Fibroblast of mammary gland (primary cell): ENCODE measurements around the gene CDH4.

Source experiments
- DNase-seq: peaks from one replicate; pipeline ENCODE4 v3.0.0-alpha.2; 2010; ENCODE audit warnings: low read depth
- H3K4me3 ChIP-seq: 2 replicates; pipeline ENCODE4 v1.5.1; 2011; ENCODE audit warnings: low read depth, mild to moderate bottlenecking, low read length, moderate library complexity; ENCODE audit not compliant: control insufficient read depth
- CTCF ChIP-seq: conservative IDR thresholded peaks from 2 replicates; pipeline ENCODE4 v1.5.1; 2011; ENCODE audit warnings: low read depth, low read length, inconsistent platforms; ENCODE audit not compliant: control insufficient read depth, insufficient read depth

CDH4 gene

GRCh38 chr20:61771805-61772350 lies 519.8 kb downstream of the CDH4 start:
- no peak for DNase-seq
- no peak overlapping the region for H3K4me3 ChIP-seq
- TF ChIP-seq CTCF = no peak

- no peak overlapping the region for H3K4me3 ChIP-seq
- TF ChIP-seq CTCF = no peak
- DNase-seq = no peak
Observed at GRCh38 chr20:61772828-61773631, 521.0 kb downstream of the CDH4 start.

GRCh38 chr20:61773926-61774587 lies 522.0 kb downstream of the CDH4 start:
- DNase-seq = no peak
- no peak for TF ChIP-seq CTCF
- H3K4me3 ChIP-seq = no peak overlapping the region

- TF ChIP-seq CTCF = no peak
- H3K4me3 ChIP-seq = no peak overlapping the region
- DNase-seq = no peak
Observed at GRCh38 chr20:61775423-61775822, 523.4 kb downstream of the CDH4 start.

GRCh38 chr20:61776491-61777075 lies 524.5 kb downstream of the CDH4 start:
- DNase-seq = no peak

More at GRCh38 chr20:61776491-61777075, 524.5 kb downstream of the CDH4 start:
- no peak for TF ChIP-seq CTCF
- H3K4me3 ChIP-seq = no peak overlapping the region
